ENCODE measurements around the gene GMPPA. TPM values are rescaled to one million over a fixed set of nuclear protein-coding genes. Genes with fewer than 3 reads are reported as not detected.

Gene GMPPA
- total and polyA plus RNA-seq, 8 donors, result 16.5 to 185 (median 32.5) TPM

- Histone ChIP-seq H3K27ac (no peak overlapping the region), H3K4me3 (no peak overlapping the region), H3K36me3 (peaks cover 30 to 67% (median 62%) of the 10 kb centered on the region in 4 donors), H3K27me3 (peaks cover 0 to 3% (median 0%) of the 10 kb centered on the region in 3 donors), H3K9me3 (no peaks in the 10 kb centered on the region), H3K4me1 (peaks cover 9 to 27% (median 26%) of the 10 kb centered on the region in 4 donors)
- TF ChIP-seq, protein P1, sequence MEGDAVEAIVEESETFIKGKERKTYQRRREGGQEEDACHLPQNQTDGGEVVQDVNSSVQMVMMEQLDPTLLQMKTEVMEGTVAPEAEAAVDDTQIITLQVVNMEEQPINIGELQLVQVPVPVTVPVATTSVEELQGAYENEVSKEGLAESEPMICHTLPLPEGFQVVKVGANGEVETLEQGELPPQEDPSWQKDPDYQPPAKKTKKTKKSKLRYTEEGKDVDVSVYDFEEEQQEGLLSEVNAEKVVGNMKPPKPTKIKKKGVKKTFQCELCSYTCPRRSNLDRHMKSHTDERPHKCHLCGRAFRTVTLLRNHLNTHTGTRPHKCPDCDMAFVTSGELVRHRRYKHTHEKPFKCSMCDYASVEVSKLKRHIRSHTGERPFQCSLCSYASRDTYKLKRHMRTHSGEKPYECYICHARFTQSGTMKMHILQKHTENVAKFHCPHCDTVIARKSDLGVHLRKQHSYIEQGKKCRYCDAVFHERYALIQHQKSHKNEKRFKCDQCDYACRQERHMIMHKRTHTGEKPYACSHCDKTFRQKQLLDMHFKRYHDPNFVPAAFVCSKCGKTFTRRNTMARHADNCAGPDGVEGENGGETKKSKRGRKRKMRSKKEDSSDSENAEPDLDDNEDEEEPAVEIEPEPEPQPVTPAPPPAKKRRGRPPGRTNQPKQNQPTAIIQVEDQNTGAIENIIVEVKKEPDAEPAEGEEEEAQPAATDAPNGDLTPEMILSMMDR (IDR thresholded peaks at IDR 0.05), result no peak
- TF ChIP-seq POLR2AphosphoS5 (IDR thresholded peaks at IDR 0.05), result no peak
- no peak for TF ChIP-seq EP300 (IDR thresholded peaks at IDR 0.05)
- TF ChIP-seq POLR2A (IDR thresholded peaks at IDR 0.05), result no peak
- intact Hi-C loops (cut with DNase I; ENCODE audit: low total_unique reads), result no loop called here
- DNase-seq, result no peak
Observed at GRCh38 chr2:219502618-219503017, 3.9 kb downstream of the GMPPA start.

DNA sequence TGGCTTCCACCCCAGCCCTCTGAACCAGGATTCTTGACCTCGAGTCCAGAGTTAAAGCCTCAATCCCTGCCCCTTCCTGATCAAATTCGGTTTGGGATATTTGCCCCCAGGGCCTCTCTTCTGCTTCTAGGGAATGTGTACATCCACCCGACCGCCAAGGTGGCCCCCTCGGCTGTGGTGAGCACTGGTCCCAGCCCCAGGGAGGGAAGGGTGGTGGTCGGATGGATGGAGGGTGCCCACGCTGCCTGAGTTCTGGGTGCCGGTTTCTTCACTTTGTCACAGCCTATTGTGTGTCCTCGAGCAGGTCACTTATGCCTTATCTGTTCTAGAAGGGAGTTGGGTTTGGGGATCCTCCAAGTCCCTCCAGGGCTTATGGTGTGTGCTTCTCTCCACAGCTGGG lies 6.9 kb downstream of the GMPPA start:
- peaks cover 30 to 69% (median 62%) of the 10 kb centered on the region in 4 donors for H3K36me3 ChIP-seq
- no peaks in the 10 kb centered on the region for H3K9me3 ChIP-seq
- intact Hi-C loops (cut with DNase I; ENCODE audit: low total_unique reads), result no loop called here
- H3K27me3 ChIP-seq, result peaks cover 0 to 30% (median 21%) of the 10 kb centered on the region in 3 donors
- TF ChIP-seq POLR2A (IDR thresholded peaks at IDR 0.05) (no peak), POLR2AphosphoS5 (IDR thresholded peaks at IDR 0.05) (no peak), EP300 (IDR thresholded peaks at IDR 0.05) (no peak)
- TF ChIP-seq, protein P1 (IDR thresholded peaks at IDR 0.05), result no peak
- 83 to 88% (median 87%) methylated on average over 9 of the region's 9 CpGs for WGBS, 5 donors
- no peak overlapping the region for H3K4me3 ChIP-seq
- no peak overlapping the region for H3K27ac ChIP-seq
- no peak for DNase-seq
- H3K4me1 ChIP-seq, result peaks cover 14 to 30% (median 25%) of the 10 kb centered on the region in 4 donors

DNA sequence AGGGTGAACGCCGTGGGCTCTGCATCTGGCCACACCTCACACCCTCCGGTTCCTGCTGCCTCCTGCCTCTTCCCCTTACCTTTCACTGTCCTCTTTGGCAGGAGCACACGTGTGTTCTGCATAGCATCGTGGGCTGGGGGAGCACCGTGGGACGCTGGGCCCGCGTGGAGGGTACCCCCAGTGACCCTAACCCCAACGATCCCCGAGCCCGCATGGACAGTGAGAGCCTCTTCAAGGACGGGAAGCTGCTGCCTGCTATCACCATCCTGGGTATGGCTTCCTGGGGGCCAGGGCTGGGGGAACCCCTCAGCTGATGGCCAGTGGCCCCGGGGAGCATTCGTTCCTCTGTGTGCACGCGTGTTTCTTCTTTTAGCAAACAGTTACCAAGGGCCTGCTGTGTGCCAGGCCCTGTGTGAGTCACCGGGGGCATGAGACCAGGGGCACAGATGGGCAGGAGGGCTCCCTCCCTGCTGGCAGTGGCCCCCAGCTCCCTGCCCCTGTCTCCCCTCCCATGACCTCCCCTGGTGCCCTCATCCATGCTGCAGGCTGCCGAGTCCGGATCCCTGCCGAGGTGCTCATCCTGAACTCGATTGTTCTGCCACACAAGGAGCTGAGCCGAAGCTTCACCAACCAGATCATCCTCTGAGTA lies 7.6 kb downstream of the GMPPA start:
- Histone ChIP-seq H3K4me1 (peaks cover 14 to 29% (median 24%) of the 10 kb centered on the region in 4 donors), H3K27ac (no peak overlapping the region), H3K4me3 (no peak overlapping the region), H3K27me3 (peaks cover 0 to 37% (median 28%) of the 10 kb centered on the region in 3 donors), H3K36me3 (peaks cover 30 to 66% (median 62%) of the 10 kb centered on the region in 4 donors), H3K9me3 (no peaks in the 10 kb centered on the region)
- WGBS, 5 donors, result 80 to 87% (median 85%) methylated on average over 17 to 23 of the region's 23 CpGs
- intact Hi-C loops (cut with DNase I; ENCODE audit: low total_unique reads), result no loop called here
- no peak for DNase-seq
- TF ChIP-seq POLR2A (IDR thresholded peaks at IDR 0.05) (no peak), EP300 (IDR thresholded peaks at IDR 0.05) (no peak), POLR2AphosphoS5 (IDR thresholded peaks at IDR 0.05) (no peak)
- TF ChIP-seq, protein P1 (IDR thresholded peaks at IDR 0.05), result no peak

DNA sequence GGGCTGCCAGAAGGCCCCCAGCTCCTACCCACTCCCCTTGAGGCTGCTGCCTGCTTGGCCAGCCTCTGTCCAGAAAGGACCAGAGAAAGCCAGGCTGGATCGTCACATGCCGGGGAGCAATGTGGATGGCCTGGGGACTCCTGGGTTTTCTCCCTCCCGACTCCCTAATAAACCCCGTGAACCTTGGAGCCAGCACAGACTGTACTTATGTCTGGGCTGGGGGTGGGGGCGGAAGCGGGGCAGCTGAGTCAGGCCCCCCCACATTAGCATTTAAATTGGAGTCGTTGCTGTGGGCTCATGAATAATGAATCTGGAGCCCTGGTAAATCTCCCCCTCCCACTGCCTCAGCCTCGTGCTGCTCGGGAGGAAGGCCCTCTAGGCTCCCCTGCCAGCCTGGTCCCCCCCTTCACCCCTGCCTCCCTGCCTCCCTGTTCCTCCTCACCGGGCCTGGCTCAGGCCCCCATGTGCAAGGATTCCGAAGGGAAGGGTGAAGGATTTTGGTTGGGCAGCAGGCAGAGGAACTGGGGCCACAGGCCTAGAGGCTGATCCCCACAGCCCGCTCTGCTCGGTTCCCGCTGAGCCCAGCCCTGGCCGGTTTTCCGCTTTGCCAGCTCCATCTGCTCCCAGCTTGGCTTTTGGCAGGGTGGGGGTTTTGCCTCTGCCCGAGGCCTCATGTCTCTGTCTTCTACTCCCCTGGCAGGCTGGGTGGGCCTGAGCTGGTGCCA lies 8.3 kb downstream of the GMPPA start:
- TF ChIP-seq, protein P1 (IDR thresholded peaks at IDR 0.05), result no peak
- TF ChIP-seq EP300 (IDR thresholded peaks at IDR 0.05) (no peak), POLR2A (IDR thresholded peaks at IDR 0.05) (no peak), POLR2AphosphoS5 (IDR thresholded peaks at IDR 0.05) (no peak)
- WGBS, 5 donors, result 73 to 87% (median 74%) methylated on average over 14 to 17 of the region's 17 CpGs
- Histone ChIP-seq H3K4me1 (peaks cover 14 to 30% (median 24%) of the 10 kb centered on the region in 4 donors), H3K27me3 (peaks cover 0 to 44% (median 35%) of the 10 kb centered on the region in 3 donors), H3K4me3 (no peak overlapping the region), H3K27ac (no peak overlapping the region), H3K36me3 (peaks cover 30 to 59% (median 55%) of the 10 kb centered on the region in 4 donors), H3K9me3 (no peaks in the 10 kb centered on the region)
- intact Hi-C loops (cut with DNase I; ENCODE audit: low total_unique reads), result no loop called here
- peak in 1 of 2 donors; percentile 54 for DNase-seq

Data from stomach (tissue), 9 donors.